ENCODE data around the gene CHPT1. TPM values are rescaled to one million over a fixed set of nuclear protein-coding genes. Genes with fewer than 3 reads are reported as not detected.

Gene CHPT1
- total RNA-seq, 1 donor from 2014 or later, result 56.6 TPM

DNA sequence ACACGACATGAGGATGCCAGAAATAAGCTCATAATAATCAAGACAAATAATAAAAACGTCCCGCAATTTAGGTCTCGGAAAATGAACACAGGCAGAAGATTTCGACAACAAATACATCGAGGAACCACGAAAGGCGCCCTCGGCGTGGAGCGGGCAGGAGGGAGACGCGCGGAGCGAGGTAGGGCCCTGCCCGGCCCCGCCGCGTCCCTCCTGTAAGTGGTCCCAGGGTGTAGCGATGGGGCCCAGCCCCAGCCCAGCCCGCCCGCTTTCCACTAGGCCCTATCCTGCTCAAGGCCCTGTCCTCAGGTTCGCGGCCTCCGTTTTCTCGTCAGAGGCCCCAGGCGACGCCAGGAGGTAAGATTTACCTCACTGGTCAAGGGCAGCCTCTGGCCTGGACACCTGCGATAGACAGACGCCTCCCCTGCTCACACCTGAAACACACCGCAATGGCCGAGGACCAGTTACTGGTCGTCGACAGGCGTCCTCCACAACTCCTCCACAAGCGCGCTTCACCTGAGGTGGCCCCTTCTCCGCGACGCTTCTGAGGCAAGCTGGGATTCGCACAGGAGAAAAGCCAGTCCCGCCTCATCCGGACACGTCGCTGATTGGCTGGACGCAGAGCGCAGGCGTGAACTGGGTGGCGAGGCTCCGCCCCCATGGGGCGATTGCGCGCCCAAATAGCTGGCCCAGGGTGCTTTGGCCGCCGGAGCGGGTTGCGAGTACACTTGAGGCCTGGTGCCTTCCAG is 41.7 kb downstream of the CHPT1 start, which contains the start of gene SYCP3:
Gene SYCP3 (minus strand): TSS at position 543 of the 746 bp plus-strand sequence. CDS start 1,527 bp downstream, outside the sequence.
- no peak for DNase-seq (ENCODE audit: low spot score in 2 of 2)
- no peaks in the 10 kb centered on the region for H3K9me3 ChIP-seq
- no peaks in the 10 kb centered on the region for H3K4me1 ChIP-seq
- TF ChIP-seq, protein P1, sequence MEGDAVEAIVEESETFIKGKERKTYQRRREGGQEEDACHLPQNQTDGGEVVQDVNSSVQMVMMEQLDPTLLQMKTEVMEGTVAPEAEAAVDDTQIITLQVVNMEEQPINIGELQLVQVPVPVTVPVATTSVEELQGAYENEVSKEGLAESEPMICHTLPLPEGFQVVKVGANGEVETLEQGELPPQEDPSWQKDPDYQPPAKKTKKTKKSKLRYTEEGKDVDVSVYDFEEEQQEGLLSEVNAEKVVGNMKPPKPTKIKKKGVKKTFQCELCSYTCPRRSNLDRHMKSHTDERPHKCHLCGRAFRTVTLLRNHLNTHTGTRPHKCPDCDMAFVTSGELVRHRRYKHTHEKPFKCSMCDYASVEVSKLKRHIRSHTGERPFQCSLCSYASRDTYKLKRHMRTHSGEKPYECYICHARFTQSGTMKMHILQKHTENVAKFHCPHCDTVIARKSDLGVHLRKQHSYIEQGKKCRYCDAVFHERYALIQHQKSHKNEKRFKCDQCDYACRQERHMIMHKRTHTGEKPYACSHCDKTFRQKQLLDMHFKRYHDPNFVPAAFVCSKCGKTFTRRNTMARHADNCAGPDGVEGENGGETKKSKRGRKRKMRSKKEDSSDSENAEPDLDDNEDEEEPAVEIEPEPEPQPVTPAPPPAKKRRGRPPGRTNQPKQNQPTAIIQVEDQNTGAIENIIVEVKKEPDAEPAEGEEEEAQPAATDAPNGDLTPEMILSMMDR (IDR thresholded peaks at IDR 0.05), result no peak
- intact Hi-C loops (cut with DNase I), result no loop called here
- no peaks in the 10 kb centered on the region for H3K27me3 ChIP-seq
- H3K36me3 ChIP-seq, result peaks cover 7 to 33% of the 10 kb centered on the region in 2 donors
- H3K4me3 ChIP-seq, result no peak within 1 kb of the TSS
- no peak within 1 kb of the TSS for H3K27ac ChIP-seq

DNA sequence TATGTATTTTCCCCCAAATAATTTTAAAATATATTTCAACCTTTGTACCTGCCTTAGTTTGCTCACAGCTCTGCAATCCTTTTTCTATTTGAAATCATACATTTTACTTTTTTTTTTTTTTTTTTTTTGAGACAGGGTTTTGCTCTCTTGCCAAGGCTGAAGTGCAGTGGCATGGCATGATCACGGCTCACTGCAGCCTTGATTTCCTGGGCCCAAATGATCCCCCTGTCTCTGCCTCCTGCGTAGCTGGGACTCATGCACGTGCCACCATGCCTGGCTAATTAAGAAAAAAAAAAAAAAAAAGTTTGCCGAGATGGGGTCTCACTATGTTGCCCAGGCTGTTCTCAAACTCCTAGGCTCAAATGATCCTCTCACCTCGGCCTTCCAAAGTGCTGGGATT is 43.1 kb downstream of the CHPT1 start:
- Histone ChIP-seq H3K9me3 (no peaks in the 10 kb centered on the region), H3K4me3 (no peak overlapping the region), H3K27ac (no peak overlapping the region), H3K27me3 (no peaks in the 10 kb centered on the region), H3K4me1 (no peaks in the 10 kb centered on the region), H3K36me3 (peaks cover 9 to 48% of the 10 kb centered on the region in 2 donors)
- DNase-seq (ENCODE audit: low spot score in 2 of 2), result no peak
- intact Hi-C loops (cut with DNase I), result no loop called here
- TF ChIP-seq, protein P1 (IDR thresholded peaks at IDR 0.05), result no peak

DNA sequence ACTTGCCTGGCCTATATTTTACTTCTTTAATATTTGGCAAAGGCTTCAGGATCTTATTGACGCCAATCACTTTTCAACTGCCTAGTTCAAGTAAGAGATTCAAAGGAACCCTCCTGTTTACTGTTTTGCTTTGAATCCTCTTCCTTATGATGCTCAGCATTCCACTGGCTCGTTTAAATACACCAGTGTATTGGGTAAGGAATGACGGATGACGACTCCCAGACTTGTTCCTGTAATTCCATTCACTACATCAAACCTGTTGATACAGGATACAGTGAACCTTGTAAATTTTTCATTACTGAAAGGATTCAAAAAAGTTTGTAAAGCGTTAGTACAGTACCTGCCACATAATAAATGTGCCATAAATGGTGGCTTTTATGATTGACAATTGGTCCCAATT is 43.5 kb downstream of the CHPT1 start:
- Histone ChIP-seq H3K27me3 (no peaks in the 10 kb centered on the region), H3K27ac (no peak overlapping the region), H3K9me3 (no peaks in the 10 kb centered on the region), H3K4me3 (no peak overlapping the region), H3K4me1 (no peaks in the 10 kb centered on the region), H3K36me3 (peaks cover 9 to 51% of the 10 kb centered on the region in 2 donors)
- DNase-seq (ENCODE audit: low spot score in 2 of 2), result no peak
- TF ChIP-seq, protein P1 (IDR thresholded peaks at IDR 0.05), result no peak
- intact Hi-C loops (cut with DNase I), result no loop called here

DNA sequence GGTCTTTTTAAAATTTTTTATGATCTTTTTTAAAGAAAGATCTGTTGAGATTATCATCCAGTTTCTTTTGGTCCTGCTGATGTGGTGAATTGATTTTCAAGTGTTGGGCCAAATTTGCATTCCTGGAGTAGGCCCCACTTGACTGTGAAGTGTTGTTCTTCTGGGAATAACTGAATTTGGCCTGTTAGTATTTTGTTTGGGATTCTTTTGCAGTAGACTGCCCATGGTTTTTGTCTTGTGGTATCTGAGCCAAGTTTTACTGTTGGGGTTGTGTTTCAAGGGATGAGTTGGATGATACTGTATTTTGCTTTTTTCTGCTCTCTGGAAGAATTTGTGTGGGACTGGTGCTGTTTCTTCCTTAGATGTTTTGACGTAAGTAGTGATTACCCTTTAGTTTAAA is 45.8 kb downstream of the CHPT1 start:
- no peak for DNase-seq (ENCODE audit: low spot score in 2 of 2)
- intact Hi-C loops (cut with DNase I), result no loop called here
- Histone ChIP-seq H3K27ac (no peak overlapping the region), H3K4me3 (no peak overlapping the region), H3K27me3 (no peaks in the 10 kb centered on the region), H3K36me3 (peaks cover 21 to 63% of the 10 kb centered on the region in 2 donors), H3K9me3 (no peaks in the 10 kb centered on the region), H3K4me1 (no peaks in the 10 kb centered on the region)
- TF ChIP-seq, protein P1 (IDR thresholded peaks at IDR 0.05), result no peak

DNA sequence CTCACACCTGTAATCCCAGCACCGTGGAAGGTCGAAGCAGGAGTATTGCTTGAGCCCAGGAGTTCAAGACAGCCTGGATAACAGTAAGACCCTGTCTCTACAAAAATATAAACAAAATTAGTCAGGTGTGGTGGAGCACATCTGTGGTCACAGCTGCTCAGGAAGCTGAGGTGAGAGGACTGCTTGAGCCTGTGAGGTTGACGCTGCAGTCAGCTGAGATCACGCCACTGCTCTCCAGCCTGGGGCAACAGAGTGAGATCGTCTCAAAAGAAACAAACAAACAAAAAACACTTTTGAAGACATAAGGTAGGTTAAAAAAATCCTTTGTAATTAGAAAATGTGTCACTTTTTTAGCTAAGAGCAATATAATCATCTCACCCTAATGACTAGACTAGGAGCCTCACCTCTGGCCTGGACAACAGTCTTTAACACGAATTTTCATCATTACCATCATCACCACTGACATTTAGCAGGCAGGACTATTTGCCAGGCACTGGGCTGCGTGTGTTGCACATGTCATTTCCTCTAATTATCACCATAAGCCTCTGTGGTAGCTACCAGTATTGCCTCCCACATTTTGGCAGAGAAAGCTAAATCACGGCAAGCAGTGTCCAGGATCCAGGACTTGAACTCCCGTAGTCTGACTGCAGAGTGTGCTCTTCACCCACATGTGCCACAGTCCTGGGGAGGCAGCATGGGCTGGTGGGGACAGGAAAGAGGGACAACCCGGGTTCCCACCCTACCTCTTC is 46.5 kb downstream of the CHPT1 start:
- H3K27ac ChIP-seq, result no peak overlapping the region
- no peaks in the 10 kb centered on the region for H3K27me3 ChIP-seq
- intact Hi-C loops (cut with DNase I), result no loop called here
- H3K4me3 ChIP-seq, result no peak overlapping the region
- TF ChIP-seq, protein P1 (IDR thresholded peaks at IDR 0.05), result no peak
- H3K9me3 ChIP-seq, result no peaks in the 10 kb centered on the region
- no peak for DNase-seq (ENCODE audit: low spot score in 2 of 2)
- no peaks in the 10 kb centered on the region for H3K4me1 ChIP-seq
- H3K36me3 ChIP-seq, result peaks cover 19 to 61% of the 10 kb centered on the region in 2 donors
